Liver (tissue), 9 donors: ENCODE results near the gene PIK3R3. TPM values are rescaled to one million over a fixed set of nuclear protein-coding genes. Genes with fewer than 3 reads are reported as not detected.

Experiments
- DNase-seq: peaks from one replicate; pipeline ENCODE4 v3.0.0-alpha.2; 2017; ENCODE audit warnings: low spot score
- H3K27ac ChIP-seq, 2 donors: one replicate each; pipeline ENCODE4 v1.7.0; 2013; ENCODE audit warnings: inconsistent platforms in 2 of 2, low read length in 2 of 2, control low read depth in 1 of 2, low read depth in 1 of 2, mild to moderate bottlenecking in 1 of 2
- H3K27me3 ChIP-seq, 4 donors: one replicate each; pipeline versions ENCODE4 v1.6.1 to v1.7.0; 2013; ENCODE audit warnings: low read length in 3 of 4, inconsistent platforms in 1 of 4, mild to moderate bottlenecking in 1 of 4, moderate library complexity in 1 of 4; ENCODE audit not compliant: control insufficient read depth in 4 of 4, insufficient read depth in 4 of 4
- H3K36me3 ChIP-seq, 4 donors: one replicate each; pipeline versions ENCODE4 v1.6.1 to v1.7.0; 2013; ENCODE audit warnings: low read length in 3 of 4, mild to moderate bottlenecking in 3 of 4, low read depth in 1 of 4, moderate library complexity in 1 of 4; ENCODE audit not compliant: control insufficient read depth in 4 of 4, insufficient read depth in 3 of 4
- H3K4me1 ChIP-seq, 4 donors: one replicate each; pipeline versions ENCODE4 v1.6.1 to v1.7.0; 2013; ENCODE audit warnings: low read length in 3 of 4, mild to moderate bottlenecking in 3 of 4, moderate library complexity in 1 of 4; ENCODE audit not compliant: control insufficient read depth in 4 of 4, insufficient read depth in 4 of 4
- H3K4me3 ChIP-seq, 3 donors: one replicate each; pipeline versions ENCODE4 v1.6.1 to v1.7.0; 2013; ENCODE audit warnings: low read length in 3 of 3, control low read depth in 1 of 3, low read depth in 1 of 3, mild to moderate bottlenecking in 1 of 3
- H3K9ac ChIP-seq, 2 donors: one replicate each; pipeline ENCODE4 v1.7.0; 2013; ENCODE audit warnings: low read length in 2 of 2, mild to moderate bottlenecking in 2 of 2, moderate library complexity in 2 of 2, control low read depth in 1 of 2, low read depth in 1 of 2
- H3K9me3 ChIP-seq, 4 donors: one replicate each; pipeline versions ENCODE4 v1.6.1 to v1.7.0; 2013; ENCODE audit warnings: low read length in 3 of 4; ENCODE audit not compliant: control insufficient read depth in 4 of 4
- EGR1 ChIP-seq, 2 donors: IDR thresholded peaks; 2 replicates each; pipeline ENCODE4 v1.6.1; 2016 to 2018; ENCODE audit warnings: antibody characterized with exemption in 2 of 2, low read depth in 2 of 2
- FOXA1 ChIP-seq: IDR thresholded peaks from 2 replicates; pipeline ENCODE4 v1.6.1; 2016; ENCODE audit warnings: antibody characterized with exemption
- FOXA2 ChIP-seq: IDR thresholded peaks from 2 replicates; pipeline ENCODE4 v1.6.1; 2016; ENCODE audit warnings: antibody characterized with exemption
- GABPA ChIP-seq, 2 donors: IDR thresholded peaks in 1 of 2; conservative IDR thresholded peaks in 1 of 2; 2 replicates each; pipeline ENCODE4 v1.6.1; 2016; ENCODE audit warnings: antibody characterized with exemption in 2 of 2, mild to moderate bottlenecking in 1 of 2, moderate library complexity in 1 of 2
- HNF4G ChIP-seq: IDR thresholded peaks from 2 replicates; pipeline ENCODE4 v1.6.1; 2016; ENCODE audit warnings: antibody characterized with exemption
- JUND ChIP-seq, 2 donors: IDR thresholded peaks; 2 replicates each; pipeline ENCODE4 v1.6.1; 2016; ENCODE audit warnings: antibody characterized with exemption in 2 of 2
- NR2F2 ChIP-seq: IDR thresholded peaks from 2 replicates; pipeline ENCODE4 v1.6.1; 2016; ENCODE audit warnings: antibody characterized with exemption
- RAD21 ChIP-seq, 2 donors: IDR thresholded peaks; 2 replicates each; pipeline ENCODE4 v1.6.1; 2016; ENCODE audit warnings: antibody characterized with exemption in 2 of 2, mild to moderate bottlenecking in 2 of 2
- REST ChIP-seq: IDR thresholded peaks from 2 replicates; pipeline ENCODE4 v1.6.1; 2016; ENCODE audit warnings: antibody characterized with exemption, mild to moderate bottlenecking
- RXRA ChIP-seq, 2 donors: IDR thresholded peaks; 2 replicates each; pipeline ENCODE4 v1.6.1; 2017 to 2018; ENCODE audit warnings: antibody characterized with exemption in 2 of 2, mild to moderate bottlenecking in 1 of 2
- SP1 ChIP-seq: IDR thresholded peaks from 2 replicates; pipeline ENCODE4 v1.6.1; 2018; ENCODE audit warnings: antibody characterized with exemption, mild to moderate bottlenecking
- TAF1 ChIP-seq: conservative IDR thresholded peaks from 2 replicates; pipeline ENCODE4 v1.6.1; 2016; ENCODE audit warnings: antibody characterized with exemption, mild to moderate bottlenecking
- WGBS: extraction: QIAGEN DNeasy Blood & Tissue Kit; methylation state at CpG from one replicate; pipeline ENCODE4 v1.1.7; 2013; 5-methylcytosine and 5-hydroxymethylcytosine counted together
- polyA plus RNA-seq, 2 donors: library from polyadenylated mRNA; stranded (reverse) in 1 of 2; unstranded in 1 of 2; fragments of 200-250 nt in 1 of 2; fragments of >200 nt in 1 of 2; fragmentation: Nextera tagmentation in 1 of 2; extraction: Ambion mirVana in 1 of 2; gene quantifications; one replicate each; pipeline versions ENCODE4 v1.2.1 to v1.2.3, GENCODE V29; 2013 to 2015
- total RNA-seq, 2 donors: library from RNA; depleted of rRNA; stranded (reverse); fragments of >200 nt; gene quantifications; one replicate each; pipeline ENCODE4 v1.2.3, GENCODE V29; 2014
- TF ChIP-seq, protein P1 (sequence below): IDR thresholded peaks from 2 replicates; pipeline ENCODE4 v1.6.1; 2016; ENCODE audit warnings: antibody characterized with exemption
- TF ChIP-seq, protein P2 (sequence below): IDR thresholded peaks from 2 replicates; pipeline ENCODE4 v1.6.1; 2016; ENCODE audit warnings: antibody characterized with exemption
- donor health status: healthy.
- donor health status: healthy.
- donor health status: healthy.
- donor health status: healthy.
- donor health status: healthy.

The PIK3R3 gene
- total and polyA plus RNA-seq, 4 donors: 1.5 to 4.6 (median 2.7) TPM

DNA sequence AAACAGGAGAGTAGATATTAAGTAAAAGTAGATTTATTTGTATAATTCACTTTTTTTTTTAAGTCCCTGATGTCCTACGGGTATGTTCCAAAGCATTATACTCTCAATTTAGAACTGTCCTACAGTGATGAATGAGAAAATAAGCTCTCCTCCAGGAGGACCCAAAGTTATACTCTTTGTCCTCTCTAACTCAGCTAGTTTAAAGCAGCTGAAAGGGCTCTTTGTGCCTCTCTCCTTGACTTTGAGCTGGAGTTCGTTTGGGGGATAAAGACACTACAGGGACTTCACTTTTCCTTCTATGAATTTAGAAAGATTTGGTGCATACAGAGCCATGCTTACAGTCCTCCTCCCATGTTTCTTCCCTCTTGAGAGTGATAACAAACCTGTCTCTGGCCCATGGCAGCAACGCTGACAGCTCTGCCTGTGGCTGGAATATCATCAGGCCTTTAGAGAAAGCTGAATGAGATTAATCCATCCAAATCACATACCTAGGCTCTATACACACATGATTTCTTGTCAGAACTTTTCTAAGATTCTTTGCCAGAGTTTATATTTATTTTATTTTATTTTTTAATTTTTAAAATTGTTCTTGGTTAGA lies 134.3 kb downstream of the PIK3R3 start:
- H3K4me3 ChIP-seq: no peak overlapping the region
- H3K4me1 ChIP-seq: peaks cover 0 to 8% (median 5%) of the 10 kb centered on the region in 4 donors
- H3K27me3 ChIP-seq: no peaks in the 10 kb centered on the region
- peaks cover 0 to 2% (median 0%) of the 10 kb centered on the region in 4 donors for H3K36me3 ChIP-seq
- TF ChIP-seq FOXA1 (no peak), TAF1 (no peak), RAD21 (IDR thresholded peaks at IDR 0.05) (no peak)
- DNase-seq: no peak
- no peaks in the 10 kb centered on the region for H3K9me3 ChIP-seq
- no peak overlapping the region for H3K27ac ChIP-seq
- no peak overlapping the region for H3K9ac ChIP-seq
- WGBS: 90% methylated on average over 3 of the region's 3 CpGs

DNA sequence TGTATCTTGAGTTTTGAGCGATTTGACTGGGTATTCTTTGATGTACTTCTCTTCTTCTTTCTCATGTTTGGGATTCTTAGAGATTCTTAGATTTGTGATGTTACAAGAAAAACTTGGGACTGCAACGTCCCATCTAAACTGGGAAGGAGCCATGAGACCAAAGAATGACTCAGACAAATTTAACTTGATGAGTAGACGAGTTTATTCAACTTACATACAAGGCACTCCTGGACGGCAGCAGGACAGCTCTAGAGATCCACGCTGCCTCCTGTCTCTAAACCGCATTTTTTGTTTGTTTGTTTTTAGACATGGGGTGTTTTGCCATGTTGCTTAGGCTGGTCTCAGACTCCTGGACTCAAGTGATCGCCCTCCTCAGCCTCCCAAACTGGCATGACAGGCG lies 137.1 kb downstream of the PIK3R3 start:
- Histone ChIP-seq H3K36me3 (no peaks in the 10 kb centered on the region), H3K9ac (no peak overlapping the region), H3K27me3 (no peaks in the 10 kb centered on the region), H3K27ac (no peak overlapping the region), H3K4me1 (no peaks in the 10 kb centered on the region), H3K4me3 (no peak overlapping the region), H3K9me3 (peaks cover 0 to 1% (median 0%) of the 10 kb centered on the region in 4 donors)
- no peak for TF ChIP-seq HNF4G
- TF ChIP-seq REST: no peak
- TF ChIP-seq RXRA (IDR thresholded peaks at IDR 0.05): no peak
- TF ChIP-seq, protein P1, sequence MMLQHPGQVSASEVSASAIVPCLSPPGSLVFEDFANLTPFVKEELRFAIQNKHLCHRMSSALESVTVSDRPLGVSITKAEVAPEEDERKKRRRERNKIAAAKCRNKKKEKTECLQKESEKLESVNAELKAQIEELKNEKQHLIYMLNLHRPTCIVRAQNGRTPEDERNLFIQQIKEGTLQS: no peak
- no peak for TF ChIP-seq NR2F2
- no peak for TF ChIP-seq EGR1 (IDR thresholded peaks at IDR 0.05; ENCODE audit: low read depth in 2 of 2)
- TF ChIP-seq, protein P2, sequence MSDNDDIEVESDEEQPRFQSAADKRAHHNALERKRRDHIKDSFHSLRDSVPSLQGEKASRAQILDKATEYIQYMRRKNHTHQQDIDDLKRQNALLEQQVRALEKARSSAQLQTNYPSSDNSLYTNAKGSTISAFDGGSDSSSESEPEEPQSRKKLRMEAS: no peak
- WGBS: 88% methylated on average over 8 of the region's 8 CpGs
- no peak for DNase-seq

- H3K9ac ChIP-seq: no peak overlapping the region
- H3K9me3 ChIP-seq: peaks cover 0 to 1% (median 0%) of the 10 kb centered on the region in 4 donors
- H3K4me3 ChIP-seq: no peak overlapping the region
- DNase-seq: no peak
- H3K27ac ChIP-seq: no peak overlapping the region
- no peak for TF ChIP-seq HNF4G
- TF ChIP-seq GABPA (IDR thresholded peaks at IDR 0.05 in 1 of 2, conservative IDR thresholded peaks at IDR 0.05 in 1 of 2): no peak
- no peak for TF ChIP-seq RXRA (IDR thresholded peaks at IDR 0.05)
- TF ChIP-seq JUND (IDR thresholded peaks at IDR 0.05): no peak
- no peak for TF ChIP-seq TAF1
- TF ChIP-seq FOXA2: no peak
- no peak for TF ChIP-seq SP1
- TF ChIP-seq, protein P2: no peak
- TF ChIP-seq REST: no peak
- H3K4me1 ChIP-seq: no peaks in the 10 kb centered on the region
- no peaks in the 10 kb centered on the region for H3K36me3 ChIP-seq
- H3K27me3 ChIP-seq: no peaks in the 10 kb centered on the region
- WGBS: 97% methylated on average over 6 of the region's 6 CpGs
Observed at GRCh38 chr1:45994423-45994822, 138.0 kb downstream of the PIK3R3 start.
